GM19240 (cell line): ENCODE measurements around the gene RAB11A.

ENCODE experiments used
- DNase-seq: peaks from one replicate; pipeline ENCODE4 v3.0.0; 2011; ENCODE audit warnings: low spot score; ENCODE audit not compliant: insufficient read length

RAB11A gene

DNA sequence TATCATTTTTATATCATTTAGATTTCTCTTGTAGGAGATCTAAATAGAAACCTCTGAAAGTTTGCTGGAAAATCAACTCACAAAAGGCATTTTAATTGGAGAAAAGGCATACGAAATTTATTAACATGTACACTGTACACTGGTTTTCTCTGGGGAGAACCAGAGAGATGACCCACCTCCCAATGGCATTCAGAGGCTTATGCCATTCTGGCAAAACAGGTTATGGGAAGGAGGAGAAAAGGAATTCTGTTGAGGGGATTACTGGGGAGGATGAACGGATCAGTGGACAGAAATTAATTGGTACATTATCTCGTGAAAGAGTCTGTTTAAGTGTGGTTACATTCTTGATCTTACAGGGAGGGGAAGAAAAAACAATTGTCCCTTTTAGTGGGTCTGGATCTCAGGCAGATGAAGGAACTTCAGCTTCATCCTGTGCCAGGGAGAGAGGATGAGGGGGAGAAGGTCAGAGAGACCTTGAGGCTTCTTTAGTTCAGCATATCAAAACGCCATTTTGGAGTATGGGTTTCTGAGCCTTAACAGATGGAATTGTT, 16.5 kb downstream of the RAB11A start:
- DNase-seq = no peak

DNA sequence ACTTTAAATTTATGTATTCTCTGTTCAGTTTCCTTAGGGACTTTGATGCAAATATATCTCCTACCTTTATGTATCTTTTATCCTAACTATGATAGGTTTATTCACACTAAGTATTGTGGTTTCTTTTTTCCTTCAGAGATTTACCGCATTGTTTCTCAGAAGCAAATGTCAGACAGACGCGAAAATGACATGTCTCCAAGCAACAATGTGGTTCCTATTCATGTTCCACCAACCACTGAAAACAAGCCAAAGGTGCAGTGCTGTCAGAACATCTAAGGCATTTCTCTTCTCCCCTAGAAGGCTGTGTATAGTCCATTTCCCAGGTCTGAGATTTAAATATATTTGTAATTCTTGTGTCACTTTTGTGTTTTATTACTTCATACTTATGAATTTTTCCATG, 18.3 kb downstream of the RAB11A start:
- no peak for DNase-seq

DNA sequence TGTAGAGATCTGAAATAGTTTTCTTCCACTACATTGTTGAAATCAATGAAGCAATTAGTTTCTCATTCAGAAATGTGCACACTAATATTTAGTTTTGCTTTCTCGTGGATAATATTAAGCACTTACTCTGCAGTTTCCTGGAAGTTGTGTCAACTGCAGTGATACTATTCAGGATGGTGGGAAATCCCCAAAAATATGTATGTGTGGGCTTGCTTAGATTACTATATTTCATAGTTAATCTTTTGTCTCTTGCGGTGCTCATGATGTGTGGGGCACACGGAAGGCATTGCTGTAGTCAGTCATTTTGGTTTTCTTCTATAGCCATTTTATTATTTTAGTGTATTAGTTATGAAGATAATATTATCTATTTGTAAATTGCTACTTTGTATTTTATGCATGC, 19.7 kb downstream of the RAB11A start:
- no peak for DNase-seq

DNA sequence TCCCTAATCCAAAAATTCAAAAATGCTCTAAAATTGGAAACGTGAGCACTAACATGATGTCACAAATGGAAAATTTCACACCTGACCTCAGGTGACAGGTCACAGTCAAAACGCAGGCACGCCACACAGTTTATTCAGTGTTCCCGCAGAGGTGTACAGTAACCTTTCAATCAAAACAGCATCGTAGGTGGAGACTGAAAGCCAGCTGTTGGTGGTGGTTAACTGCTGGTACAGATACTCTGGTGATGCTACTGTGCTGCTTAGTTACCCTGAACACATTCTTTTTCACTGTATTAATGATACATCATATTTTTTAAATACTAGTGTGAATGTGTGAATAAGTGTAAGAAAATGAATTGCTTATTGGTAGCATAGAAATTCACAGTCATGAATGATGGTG, 23.8 kb downstream of the RAB11A start:
- DNase-seq = no peak

DNA sequence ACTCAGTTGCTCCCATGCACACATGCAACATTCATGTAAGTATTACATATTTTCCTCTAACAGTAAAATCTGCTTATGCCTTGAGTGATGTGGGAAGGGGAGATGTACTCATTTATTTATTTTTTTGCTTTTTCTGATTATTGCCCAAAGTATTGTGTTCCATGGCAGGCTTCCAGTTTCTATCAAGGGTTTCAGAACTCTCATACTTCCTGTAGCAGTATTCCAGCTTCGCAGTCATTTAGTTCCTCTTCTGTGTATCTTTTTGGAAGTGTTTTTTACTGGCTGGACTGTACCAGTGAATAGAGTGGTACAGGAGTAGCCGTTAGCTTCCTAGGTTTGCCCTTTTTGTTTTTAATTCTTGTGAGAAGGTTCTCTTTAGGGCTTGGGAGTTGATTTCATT, 26.9 kb downstream of the RAB11A start:
- no peak for DNase-seq

DNA sequence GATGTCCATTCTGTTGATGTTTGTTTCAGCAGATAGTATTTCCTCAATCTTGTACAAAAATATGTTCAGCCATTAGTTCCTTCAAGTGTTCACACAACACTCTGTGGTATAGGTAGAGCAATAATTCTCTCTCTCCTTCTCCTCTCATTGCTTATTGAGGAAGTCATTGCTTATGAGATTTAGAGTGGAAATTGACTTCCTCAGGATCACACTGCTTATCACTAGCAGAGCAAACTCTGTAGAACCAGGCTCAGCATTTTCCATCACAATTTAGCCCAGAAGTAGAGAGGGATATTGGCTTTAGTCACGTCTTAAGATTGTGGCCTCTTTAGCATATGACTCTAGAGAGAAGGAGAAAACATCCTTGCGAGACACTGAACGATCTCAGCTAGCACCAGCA, 31.2 kb downstream of the RAB11A start:
- no peak for DNase-seq

DNA sequence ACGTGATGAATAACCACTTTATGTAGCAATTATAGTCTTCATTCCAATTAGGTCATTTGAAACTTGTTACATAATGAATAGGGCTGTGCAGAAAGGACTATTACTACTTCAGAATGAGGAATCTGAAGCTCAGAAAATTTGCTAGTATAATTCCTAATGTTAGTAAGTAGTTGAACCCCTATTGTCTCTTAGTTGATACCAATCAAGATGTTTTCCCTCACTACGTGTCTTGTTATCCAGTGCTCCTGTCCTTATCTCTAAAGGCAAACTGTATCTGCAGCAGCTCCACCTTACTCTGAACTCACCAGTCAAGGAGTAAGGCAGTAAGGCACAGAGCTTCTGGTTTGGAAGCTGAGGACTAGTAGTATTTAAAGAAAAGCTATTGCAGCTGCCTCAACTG, 32.0 kb downstream of the RAB11A start:
- DNase-seq = no peak

DNA sequence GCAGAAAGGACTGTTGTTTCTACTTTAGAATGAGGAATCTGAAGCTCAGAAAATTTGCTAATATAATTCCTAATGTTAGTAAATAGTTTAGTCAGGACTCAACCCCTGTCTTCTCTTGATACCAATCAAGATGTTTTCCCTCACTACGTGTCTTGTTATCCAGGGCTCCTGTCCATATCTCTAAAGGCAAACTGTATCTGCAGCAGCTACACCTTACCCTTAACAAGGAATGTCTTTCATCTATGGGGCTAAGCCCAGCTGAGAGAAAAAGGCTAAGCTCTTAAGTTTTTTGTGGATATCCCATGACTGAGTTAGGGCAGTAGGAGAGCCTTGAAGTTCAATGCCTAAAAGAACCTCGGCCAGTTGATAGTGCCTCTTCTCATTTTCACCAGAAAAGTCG, 32.5 kb downstream of the RAB11A start:
- DNase-seq = no peak

DNA sequence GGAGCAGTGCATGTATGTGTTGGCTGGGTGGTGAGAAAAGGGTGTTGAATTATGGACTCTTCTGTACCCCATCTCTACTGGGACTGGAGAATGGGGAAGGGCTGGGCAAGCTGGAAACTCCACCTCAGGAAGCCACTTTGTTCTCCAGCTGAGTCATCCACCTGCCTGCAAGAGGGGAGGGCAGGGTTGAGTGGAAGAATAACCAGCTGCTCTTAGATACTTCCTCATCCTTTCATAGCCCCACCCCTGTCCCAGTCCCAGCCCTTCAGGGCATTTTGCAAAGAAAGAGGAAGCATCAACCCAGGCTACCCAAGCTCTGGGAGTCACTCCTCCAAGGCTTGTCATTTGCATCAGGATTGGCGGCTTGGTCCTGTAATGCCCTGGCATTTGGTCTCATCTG, 33.1 kb downstream of the RAB11A start:
- DNase-seq = no peak

DNA sequence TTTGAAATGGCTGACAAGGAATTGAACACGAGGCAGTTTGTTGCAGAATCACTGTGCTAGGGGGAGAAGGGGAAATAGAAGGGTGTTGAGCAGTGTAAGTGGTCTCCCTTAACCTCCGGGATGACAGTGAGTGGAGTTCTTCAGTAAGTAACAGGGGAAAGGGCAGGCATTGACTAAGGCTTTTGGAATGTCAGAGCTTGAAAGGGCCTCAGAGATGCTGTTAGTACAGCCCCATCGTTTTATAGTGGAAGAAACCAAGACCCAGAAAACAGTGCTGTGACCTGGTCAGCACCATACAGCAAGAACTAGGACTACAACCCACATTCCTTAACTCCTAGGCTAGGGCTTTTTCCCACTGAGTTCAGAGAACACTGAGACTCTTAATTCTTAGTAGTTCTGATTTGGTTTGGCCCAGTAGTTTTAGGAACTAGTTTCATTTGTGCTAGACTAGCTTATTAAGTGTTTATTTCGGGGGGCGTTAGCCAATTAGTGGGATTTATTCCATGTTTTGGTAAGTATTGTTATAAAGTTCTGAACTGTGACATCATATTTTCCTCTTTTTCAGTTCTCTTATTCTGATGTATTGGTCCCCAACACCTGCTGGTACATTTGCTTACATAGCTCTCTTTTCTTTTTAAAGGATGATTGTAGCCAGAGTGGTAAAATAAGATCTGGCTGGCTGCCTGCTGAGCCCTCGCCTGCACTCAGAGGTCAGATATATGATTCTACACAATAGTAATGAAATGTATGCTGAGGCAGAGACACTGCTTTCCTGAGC, 34.2 kb downstream of the RAB11A start:
- no peak for DNase-seq

DNA sequence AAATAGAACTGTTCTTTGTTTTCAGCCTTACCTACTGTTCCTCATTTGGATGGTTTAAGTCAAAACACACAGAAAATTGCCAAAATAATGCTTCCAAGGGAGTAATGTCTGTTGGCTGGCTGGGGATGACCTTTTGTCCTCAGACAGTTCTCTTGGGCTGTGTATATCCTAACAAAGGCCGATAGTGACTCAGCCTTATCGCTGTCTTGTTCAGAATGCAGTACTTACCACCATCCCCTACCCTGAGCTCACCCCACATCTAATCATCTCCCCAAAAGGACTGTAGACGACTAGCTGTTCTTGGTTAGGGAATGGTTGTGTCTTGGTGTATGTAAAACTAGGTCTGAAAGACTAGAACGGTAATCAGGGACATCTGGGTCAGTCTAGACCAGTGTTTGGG, 35.0 kb downstream of the RAB11A start:
- no peak for DNase-seq

DNA sequence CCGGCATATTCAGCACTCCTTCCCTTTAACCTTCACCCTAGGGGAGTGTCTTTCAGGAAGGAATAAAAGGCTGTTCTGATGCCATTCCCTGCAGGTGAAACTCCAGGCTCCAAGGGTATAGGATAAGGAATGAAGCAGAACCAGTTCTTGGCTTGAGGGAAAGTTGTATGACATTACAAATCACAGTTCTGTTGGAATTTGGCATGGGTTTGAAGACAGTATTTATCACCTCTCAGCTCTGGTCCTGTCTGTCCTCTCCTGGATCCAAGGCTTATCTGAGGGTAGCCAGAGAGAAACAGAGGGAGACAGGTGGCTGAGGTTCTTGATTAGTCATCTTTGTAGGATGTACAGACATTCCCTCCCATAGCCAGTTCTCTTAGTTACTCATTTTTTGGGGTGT, 37.1 kb downstream of the RAB11A start:
- no peak for DNase-seq

DNA sequence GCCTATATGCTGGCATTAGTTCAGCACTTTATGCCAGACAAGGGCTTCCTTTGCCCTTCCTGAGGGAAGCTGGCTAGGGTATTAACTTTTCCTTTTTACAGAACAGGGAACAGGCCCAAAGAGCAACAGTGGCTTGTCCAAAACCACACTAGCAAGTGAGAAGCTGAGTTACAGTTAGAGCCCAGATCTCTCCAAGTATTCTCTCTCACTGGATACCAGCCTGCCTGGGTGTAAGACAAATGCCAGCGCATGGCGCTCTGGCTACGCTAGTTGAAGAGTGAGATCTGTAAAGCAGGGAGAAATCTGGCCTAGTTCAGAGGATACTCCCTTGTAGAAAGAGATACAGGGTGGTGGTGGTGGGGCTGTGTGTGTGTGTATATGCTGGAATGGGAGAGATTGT, 38.4 kb downstream of the RAB11A start:
- DNase-seq = no peak

DNA sequence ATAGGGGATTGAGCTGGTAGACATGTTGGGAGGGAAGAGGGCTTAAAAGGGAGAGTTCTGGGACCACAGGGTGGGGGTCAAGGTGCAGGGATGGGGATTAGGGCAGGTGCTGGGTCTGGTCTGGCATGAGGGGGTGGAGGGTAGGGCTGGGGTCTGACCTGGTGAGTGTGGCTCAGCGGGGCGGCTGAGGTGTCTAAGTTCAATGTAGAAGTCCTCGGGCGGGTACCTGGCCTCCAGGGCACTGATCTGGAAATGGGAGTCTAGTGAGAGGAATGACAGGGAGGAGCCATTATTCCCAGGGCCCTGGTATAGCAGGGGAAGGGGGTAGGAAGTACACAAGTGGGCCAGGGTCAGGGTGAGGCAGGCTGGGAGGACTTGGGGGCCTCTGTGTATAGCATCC, 39.6 kb downstream of the RAB11A start:
- DNase-seq = no peak

DNA sequence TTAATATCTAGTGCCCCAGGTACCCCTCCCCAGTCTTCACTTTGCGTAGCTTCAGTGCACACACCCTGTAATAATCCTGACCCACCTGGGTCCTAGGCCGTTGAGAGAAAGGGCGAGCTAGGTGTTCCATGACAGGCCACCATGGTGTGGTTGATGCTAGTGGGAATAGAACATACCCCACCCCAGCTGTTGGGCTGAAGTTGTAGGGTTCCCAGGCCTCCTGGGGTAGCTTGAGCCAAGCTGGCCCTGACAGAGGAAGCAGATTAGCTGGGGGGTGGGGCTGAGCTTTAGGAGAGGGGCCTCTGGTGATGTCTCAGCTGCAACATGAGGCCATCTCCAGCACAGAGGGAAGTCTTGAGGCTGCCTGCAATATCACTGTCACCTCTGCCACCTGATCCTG, 40.5 kb downstream of the RAB11A start:
- no peak for DNase-seq

DNA sequence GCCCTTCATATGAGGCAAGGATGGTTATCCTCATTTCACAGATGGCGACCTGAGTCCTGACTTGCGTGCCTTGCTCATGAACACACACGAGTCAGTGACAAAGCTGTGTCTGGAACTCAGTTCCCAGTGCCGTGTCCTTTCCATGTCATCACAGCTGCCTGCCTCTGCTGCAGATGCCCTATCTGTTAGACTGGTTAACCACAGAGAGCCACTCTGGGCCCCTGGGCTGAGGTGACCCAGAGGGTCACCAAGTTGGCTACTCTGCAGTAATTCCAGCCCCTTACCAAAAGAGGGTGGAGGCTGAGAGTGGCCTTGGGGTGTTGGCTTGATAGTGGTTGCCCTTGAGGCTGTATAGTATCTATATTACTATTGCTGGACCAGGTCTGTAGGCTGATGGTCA, 41.0 kb downstream of the RAB11A start:
- no peak for DNase-seq

DNA sequence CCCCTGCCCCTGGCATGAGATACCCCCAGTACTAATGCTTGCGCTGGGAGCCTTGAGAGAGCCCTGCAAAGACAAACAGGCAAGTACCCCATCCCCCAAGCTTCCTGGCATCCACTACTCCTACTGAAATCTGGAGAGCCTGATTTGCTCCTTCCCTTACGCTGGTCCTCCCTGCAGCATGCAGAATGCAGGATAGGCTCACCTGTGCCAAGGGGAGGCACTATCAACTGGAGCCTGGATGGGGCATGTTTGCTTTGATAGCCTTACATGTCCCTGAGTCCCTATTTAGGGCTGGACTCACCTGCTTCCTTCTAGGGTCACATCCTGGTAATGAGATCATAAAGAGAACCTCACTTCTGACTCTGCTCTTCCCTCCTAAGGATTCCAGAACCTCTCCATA, 42.9 kb downstream of the RAB11A start:
- DNase-seq = no peak

DNA sequence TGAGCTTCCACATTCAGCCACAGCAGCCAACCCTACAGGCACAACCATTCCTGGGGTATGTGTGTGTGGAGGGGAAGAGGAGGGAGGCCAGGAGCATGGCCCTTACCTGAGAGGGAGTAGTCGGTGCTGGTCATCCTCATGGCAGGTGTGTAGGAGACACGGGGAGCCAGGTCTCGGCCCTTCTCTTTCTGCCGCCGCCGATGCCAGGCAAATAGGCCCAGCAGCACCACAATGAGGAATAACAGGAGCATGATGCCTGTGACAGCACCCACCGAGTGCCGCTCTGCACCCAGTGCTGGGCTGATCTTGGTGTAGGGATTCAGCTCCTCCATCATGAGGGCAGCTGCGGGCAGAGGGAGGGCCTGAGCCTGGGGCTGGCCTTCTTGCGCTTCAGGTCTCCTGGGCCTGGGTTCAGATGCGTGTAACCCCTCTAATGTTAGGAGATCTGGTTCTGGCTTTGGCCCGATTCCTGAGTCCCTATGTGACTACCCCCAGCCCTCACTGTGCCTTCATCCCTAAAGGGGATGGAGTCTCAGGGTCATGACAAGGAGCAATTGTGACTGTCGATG, 44.4 kb downstream of the RAB11A start:
- no peak for DNase-seq

DNA sequence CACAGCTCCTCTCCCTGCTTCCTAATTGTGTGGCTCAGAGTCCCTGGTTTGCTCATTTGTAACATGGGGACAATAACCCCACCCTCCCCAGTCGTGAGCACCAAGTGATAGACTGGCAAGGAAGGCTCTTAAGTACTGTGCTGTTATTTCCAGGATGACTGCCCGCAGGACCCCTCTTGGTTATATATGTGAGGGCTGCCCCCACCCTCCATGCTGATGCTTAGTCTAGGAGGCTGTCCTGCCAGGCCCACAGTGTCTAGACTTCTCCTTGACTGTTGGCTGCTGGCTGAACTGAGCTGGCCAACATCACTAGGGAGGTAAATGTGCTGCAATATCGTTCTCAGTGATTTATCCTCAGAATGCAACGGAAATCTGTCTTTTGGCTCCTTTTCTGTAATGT, 45.1 kb downstream of the RAB11A start:
- no peak for DNase-seq

DNA sequence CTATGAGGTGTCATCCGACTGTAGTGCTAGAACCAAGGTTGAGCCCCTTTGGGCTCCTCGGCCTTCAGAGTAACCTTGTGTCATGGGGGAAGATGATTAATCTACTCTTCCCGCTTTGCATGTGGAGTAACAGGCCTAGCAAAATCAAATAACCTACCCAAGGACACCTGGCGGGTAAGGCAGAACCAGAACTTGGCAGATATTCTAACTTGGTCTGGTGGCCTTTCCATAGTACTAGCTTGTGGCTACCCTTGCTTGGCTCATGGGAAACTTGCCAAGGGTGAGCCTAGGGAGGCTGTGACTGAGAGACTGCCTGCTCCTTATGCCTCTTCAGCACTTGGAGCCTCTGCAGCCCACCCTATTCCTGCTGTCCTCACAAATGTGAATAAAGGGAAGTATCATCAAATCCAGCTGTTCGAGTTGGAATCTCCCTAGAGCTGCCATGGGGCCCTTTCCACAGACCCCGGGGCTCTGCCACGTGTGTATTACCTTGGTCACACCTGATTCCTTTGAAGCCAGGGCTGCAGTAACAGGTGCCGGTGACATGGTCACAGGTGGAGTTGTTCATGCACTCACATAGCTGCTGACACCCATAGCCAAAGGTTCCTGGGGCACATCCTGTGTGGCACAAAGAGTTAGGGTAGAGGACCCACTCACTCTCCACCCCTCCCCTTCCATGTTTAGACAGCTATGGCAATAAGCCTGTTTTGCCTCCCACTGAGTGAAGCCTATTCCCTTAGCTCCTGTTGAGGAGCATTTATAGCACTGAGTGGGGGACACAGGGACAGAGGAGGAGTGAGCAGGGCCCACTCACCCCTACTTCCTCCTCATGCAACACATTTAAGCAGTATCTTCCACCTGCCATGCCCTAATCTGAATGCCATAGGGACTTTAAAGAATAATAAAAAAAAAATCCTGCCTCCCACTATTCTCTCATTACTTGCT, 46.0 kb downstream of the RAB11A start:
- no peak for DNase-seq

DNA sequence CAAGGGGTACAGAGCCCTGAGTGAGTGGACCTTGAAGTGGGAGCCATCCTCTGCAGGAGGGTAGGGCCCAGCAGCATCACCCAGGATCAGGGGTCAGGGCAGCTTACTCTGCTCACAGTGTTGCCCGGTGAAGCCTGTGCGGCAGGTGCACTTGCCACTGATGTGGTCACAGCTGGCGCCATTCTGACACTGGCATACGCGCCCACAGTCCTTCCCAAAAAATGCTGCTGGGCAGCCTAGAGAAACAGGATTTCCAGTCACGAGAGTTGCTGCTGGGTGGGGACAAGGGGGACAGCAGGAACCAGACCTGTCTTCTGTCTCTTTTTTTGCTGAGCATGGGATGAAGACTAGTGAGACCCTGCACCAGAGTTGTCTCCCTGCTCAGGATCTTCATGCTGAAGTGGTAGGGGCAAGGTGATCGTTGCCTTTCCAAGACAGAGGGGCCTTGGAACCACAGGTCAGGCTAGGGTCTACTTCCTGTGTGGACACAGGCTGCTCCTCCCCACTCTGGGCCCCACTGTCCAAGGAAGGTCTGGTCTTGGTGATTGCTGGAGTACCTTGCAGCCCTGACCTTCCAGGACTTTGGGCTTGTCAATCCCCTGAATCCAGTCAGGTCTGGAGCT, 46.9 kb downstream of the RAB11A start:
- DNase-seq = no peak
